AG09309 (cell line): ENCODE results near the gene RAC3.

ENCODE experiments used
- DNase-seq: peaks from one replicate; pipeline ENCODE4 v3.0.0-alpha.2; 2010; ENCODE audit warnings: low read depth
- H3K4me3 ChIP-seq: 2 replicates; pipeline ENCODE4 v1.5.1; 2011; ENCODE audit warnings: mild to moderate bottlenecking, low read depth, low read length, moderate library complexity; ENCODE audit not compliant: control insufficient read depth
- TF ChIP-seq, protein P1 (sequence below): IDR thresholded peaks from 2 replicates; pipeline ENCODE4 v1.5.1; 2011; ENCODE audit warnings: mild to moderate bottlenecking, low read depth, low read length, inconsistent platforms; ENCODE audit not compliant: insufficient read depth, control insufficient read depth; ENCODE audit errors: missing control alignments

RAC3 gene

DNA sequence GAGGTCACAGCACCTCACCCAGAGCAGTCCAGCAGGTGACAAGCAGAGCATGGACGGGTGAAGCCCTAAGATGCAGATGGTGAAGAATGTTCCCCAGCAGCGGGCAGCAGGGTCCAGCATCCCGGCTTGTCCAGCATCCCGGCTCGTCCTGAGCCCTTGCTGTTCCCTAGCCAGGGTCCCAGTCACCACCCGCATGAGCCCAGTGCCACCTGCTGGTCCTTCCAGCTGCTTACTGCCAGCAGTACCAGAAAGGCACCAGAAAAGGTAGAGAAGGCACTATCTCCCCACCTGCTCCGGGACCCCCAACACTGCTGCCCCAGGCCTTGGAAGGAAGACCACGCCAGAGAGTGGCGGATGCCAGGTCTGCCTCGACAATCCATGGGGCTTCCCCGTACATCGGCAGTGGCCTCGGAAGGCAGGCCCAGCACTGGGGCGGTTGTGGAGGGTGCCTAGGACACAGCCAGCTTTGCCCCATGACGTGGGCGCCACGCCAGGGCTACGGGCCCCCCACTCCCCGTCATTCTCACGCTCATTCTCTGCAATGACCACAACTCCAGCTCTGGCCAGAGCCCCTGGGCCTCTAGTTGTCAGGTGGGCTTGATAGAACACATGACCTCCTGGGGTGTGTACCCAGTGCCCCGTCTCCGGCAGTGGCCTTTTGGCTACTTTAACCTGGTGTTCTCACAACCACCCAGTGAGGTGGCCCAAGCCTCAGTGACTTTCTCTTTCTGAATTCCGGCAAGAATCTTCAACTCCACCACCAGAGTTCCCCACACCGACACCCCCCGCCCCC, 10.2 kb upstream of the RAC3 start:
- TF ChIP-seq, protein P1, sequence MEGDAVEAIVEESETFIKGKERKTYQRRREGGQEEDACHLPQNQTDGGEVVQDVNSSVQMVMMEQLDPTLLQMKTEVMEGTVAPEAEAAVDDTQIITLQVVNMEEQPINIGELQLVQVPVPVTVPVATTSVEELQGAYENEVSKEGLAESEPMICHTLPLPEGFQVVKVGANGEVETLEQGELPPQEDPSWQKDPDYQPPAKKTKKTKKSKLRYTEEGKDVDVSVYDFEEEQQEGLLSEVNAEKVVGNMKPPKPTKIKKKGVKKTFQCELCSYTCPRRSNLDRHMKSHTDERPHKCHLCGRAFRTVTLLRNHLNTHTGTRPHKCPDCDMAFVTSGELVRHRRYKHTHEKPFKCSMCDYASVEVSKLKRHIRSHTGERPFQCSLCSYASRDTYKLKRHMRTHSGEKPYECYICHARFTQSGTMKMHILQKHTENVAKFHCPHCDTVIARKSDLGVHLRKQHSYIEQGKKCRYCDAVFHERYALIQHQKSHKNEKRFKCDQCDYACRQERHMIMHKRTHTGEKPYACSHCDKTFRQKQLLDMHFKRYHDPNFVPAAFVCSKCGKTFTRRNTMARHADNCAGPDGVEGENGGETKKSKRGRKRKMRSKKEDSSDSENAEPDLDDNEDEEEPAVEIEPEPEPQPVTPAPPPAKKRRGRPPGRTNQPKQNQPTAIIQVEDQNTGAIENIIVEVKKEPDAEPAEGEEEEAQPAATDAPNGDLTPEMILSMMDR, result peak; percentile 89
- DNase-seq, result peak; percentile 42

DNA sequence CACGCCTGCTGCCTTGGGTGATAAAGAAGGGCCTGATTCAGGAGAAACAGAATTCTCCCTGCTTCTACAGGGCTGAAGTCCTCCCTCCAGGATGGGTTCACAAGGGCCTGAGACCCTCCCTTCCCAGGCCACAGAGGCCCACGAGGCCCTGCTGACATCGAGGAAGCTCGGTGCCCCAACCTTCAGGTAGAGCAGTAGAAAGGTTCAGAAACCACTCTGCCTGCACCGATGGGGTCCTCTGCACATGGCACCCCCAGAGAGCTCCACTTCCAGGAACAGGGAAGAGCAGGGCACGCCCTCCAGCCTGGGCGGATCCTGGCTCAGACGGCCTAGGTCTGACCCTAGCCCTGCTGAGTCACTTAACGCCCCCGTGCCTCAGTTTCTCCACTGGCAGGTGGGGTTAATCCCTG, 9.6 kb upstream of the RAC3 start:
- TF ChIP-seq, protein P1, result no peak
- H3K4me3 ChIP-seq, result peak overlapping the region; percentile 77
- DNase-seq, result no peak

More for the DNA sequence above, 10.2 kb upstream of the RAC3 start:
- peak overlapping the region; percentile 77 for H3K4me3 ChIP-seq

DNA sequence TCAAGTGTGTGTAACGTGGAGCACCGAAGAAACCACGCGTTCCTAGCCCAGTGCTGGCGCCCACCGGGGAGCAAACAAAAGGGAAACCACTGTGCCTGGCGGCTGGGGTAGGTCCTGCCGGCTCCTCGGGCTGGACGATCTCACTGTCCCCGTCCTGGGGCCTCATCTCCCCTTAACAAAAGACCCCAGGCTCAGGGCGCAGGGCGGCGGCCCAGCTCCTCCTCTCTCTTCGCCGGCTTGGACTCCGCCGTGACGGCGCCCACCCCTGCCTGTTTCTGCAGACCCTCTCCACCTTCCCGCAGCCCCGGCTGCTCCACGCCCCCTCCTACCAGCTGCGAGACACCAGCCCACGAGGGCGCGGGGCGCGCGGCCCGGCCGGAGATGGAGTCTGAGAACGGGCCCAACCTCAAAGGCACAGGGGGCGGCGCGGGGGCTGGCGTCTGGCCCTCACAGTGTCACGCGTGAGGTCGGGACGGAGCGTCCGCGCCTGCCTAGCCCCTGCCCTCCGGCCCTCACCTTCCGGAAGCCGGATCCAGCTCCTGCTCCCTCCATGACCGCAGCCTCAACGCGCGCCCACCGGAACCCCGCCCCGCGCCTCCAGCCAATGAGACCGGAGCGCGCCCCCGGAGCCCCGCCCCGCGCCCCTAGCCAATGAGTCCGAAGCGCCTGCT, 9.0 kb upstream of the RAC3 start, which contains the start of gene CENPX:
Gene CENPX, minus strand, starts transcription at position 569 of the 671 bp plus-strand sequence. Its CDS starts 17 bp downstream, at position 552.
- DNase-seq, result no peak
- H3K4me3 ChIP-seq, result peak within 1 kb of the TSS; percentile 77
- TF ChIP-seq, protein P1, result no peak

DNA sequence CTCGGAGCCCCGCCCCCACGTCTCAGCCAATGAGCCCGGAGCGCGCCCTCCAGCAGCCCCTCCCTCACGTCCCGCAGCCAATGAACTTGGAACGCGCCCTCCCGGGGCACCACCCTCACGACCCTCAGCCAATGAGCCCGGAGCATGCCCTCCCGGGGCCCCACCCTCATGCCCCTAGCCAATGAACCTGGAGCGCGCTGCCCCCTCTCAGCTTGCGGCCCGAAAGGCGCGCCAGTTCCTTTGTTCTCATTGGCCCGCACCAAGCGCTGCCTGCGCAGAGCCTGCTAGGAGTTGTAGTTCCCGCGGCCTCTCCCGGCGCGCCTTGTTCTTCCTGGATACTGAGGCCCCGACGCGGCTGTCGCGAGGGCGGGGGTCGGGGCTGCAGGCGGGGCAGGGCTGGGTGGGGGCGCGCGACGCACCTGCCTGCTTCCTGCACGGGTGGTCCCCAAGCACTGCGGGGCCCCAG, 8.5 kb upstream of the RAC3 start, which contains the start of gene LRRC45:
Gene LRRC45, plus strand, starts transcription at position 325 of the 466 bp plus-strand sequence. CDS start 339 bp downstream, outside the sequence.
- DNase-seq, result peak; percentile 97
- peak within 1 kb of the TSS; percentile 77 for H3K4me3 ChIP-seq
- TF ChIP-seq, protein P1, result no peak

DNA sequence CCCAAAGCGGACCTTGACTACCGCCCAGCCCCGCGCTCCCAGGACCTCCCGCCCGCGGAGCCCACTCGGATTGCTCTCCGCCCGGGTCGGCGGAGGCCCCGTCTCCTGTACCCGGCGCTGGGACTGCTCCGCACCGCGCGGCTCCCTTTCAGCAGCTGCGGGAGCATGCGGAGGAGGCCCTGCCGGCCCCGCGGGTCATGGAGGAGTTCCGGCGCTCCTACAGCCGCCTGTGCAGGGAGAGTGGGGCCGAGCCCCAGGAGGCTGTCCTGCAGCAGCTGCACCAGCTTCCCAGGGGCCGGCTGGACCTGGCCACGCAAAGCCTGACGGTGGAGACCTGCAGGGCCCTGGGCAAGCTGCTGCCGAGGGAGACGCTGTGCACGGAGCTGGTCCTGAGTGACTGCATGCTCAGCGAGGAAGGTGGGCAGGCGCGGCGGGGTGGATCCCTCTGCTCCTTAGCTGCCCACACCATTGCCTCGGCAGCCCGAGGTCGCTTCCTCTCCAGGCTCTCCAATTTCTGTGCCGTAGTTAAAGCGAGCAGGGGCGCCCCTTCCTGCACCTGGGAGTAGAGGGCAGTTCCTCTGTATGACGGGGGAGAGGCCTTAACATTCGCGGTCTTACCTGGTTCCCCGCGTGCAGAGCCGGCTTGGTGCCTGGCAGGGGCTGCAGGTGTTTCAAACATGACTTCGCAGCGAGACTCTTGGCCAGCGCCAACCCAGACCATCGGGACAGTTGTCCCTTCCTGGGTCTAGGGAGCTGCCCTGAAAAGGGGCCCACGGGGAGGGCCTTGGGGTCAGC, 7.8 kb upstream of the RAC3 start:
- TF ChIP-seq, protein P1, result no peak
- H3K4me3 ChIP-seq, result peak overlapping the region; percentile 51
- no peak for DNase-seq

DNA sequence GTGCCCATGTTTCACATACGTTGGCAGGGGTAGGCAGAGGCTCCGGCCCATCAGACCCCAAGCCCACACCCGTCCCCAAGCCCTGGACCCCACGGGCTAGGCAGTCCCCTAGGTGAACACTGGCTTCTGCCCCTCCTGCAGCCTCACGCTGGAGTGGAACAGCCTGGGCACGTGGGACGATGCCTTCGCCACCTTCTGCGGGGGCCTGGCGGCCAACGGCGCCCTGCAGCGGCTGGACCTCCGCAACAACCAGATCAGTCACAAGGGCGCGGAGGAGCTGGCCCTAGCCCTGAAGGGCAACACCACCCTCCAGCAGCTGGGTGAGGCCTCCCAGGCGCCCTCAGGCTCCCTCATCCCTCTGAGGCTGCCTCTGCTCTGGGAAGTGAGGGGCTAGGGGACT, 6.6 kb upstream of the RAC3 start:
- H3K4me3 ChIP-seq, result no peak overlapping the region

More for the DNA sequence above, 6.6 kb upstream of the RAC3 start:
- TF ChIP-seq, protein P1, result no peak
- no peak for DNase-seq
